ENCODE data around the gene CYP2B6. TPM values are rescaled to one million over a fixed set of nuclear protein-coding genes. Genes with fewer than 3 reads are reported as not detected.
"Not testable (repeated sequence)": the region's sequence is repeated elsewhere in the genome, so short reads cannot be mapped to it uniquely, and the experiment has no call there.

CYP2B6 gene
- total RNA-seq, 1 experiment from 2014 or later: not detected

- CTCF ChIA-PET: no interaction called here
- no peaks in the 10 kb centered on the region for H3K4me1 ChIP-seq (ENCODE audit: insufficient read depth, low read length, poor library complexity, severe bottlenecking)
- BruUV-seq (replicated peaks): no TSS peak
- peaks cover 19% of the 10 kb centered on the region for H3K27me3 ChIP-seq (replicated peaks; ENCODE audit: insufficient read depth, low read depth, low read length, poor library complexity)
- no peak overlapping the region for H3K27ac ChIP-seq (ENCODE audit: low read depth, low read length, poor library complexity, severe bottlenecking)
- no peaks in the 10 kb centered on the region for H3K9me3 ChIP-seq (ENCODE audit: low read depth, low read length, poor library complexity, severe bottlenecking)
- POLR2A ChIA-PET (ENCODE audit: low non-redundant PET): no interaction called here
- no peak for TF ChIP-seq EZH2 (IDR thresholded peaks at IDR 0.05; ENCODE audit: borderline replicate concordance, low read depth, low read length, poor library complexity, severe bottlenecking)
- no peak for TF ChIP-seq CTCF (conservative IDR thresholded peaks at IDR 0.05; ENCODE audit: low read depth, low read length)
- intact Hi-C loops (cut with micrococcal nuclease; ENCODE audit: unreplicated experiment): no loop called here
- no peaks in the 10 kb centered on the region for H3K36me3 ChIP-seq (ENCODE audit: insufficient read depth, low read length, poor library complexity, severe bottlenecking)
- no peak overlapping the region for H3K4me3 ChIP-seq (ENCODE audit: low read depth, low read length, poor library complexity, severe bottlenecking)
- no peak for DNase-seq (ENCODE audit: low spot score)
Observed at GRCh38 chr19:41029524-41030432, 38.7 kb downstream of the CYP2B6 start.

GRCh38 chr19:41030651-41031050 is 39.6 kb downstream of the CYP2B6 start:
- POLR2A ChIA-PET (ENCODE audit: low non-redundant PET): no interaction called here
- H3K4me1 ChIP-seq (ENCODE audit: insufficient read depth, low read length, poor library complexity, severe bottlenecking): no peaks in the 10 kb centered on the region
- H3K27me3 ChIP-seq (replicated peaks; ENCODE audit: insufficient read depth, low read depth, low read length, poor library complexity): peaks cover 19% of the 10 kb centered on the region
- H3K4me3 ChIP-seq (ENCODE audit: low read depth, low read length, poor library complexity, severe bottlenecking): no peak overlapping the region
- CTCF ChIA-PET: no interaction called here
- no peak overlapping the region for H3K27ac ChIP-seq (ENCODE audit: low read depth, low read length, poor library complexity, severe bottlenecking)
- TF ChIP-seq EZH2 (IDR thresholded peaks at IDR 0.05; ENCODE audit: borderline replicate concordance, low read depth, low read length, poor library complexity, severe bottlenecking) (no peak), CTCF (conservative IDR thresholded peaks at IDR 0.05; ENCODE audit: low read depth, low read length) (no peak)
- H3K36me3 ChIP-seq (ENCODE audit: insufficient read depth, low read length, poor library complexity, severe bottlenecking): no peaks in the 10 kb centered on the region
- no peaks in the 10 kb centered on the region for H3K9me3 ChIP-seq (ENCODE audit: low read depth, low read length, poor library complexity, severe bottlenecking)
- intact Hi-C loops (cut with micrococcal nuclease; ENCODE audit: unreplicated experiment): no loop called here
- DNase-seq (ENCODE audit: low spot score): no peak
- no TSS peak for BruUV-seq (replicated peaks)

GRCh38 chr19:41031916-41032315 is 40.8 kb downstream of the CYP2B6 start:
- POLR2A ChIA-PET (ENCODE audit: low non-redundant PET): no interaction called here
- no peaks in the 10 kb centered on the region for H3K36me3 ChIP-seq (ENCODE audit: insufficient read depth, low read length, poor library complexity, severe bottlenecking)
- H3K27me3 ChIP-seq (replicated peaks; ENCODE audit: insufficient read depth, low read depth, low read length, poor library complexity): peaks cover 10% of the 10 kb centered on the region
- BruUV-seq (replicated peaks): no TSS peak
- intact Hi-C loops (cut with micrococcal nuclease; ENCODE audit: unreplicated experiment): no loop called here
- no peak overlapping the region for H3K27ac ChIP-seq (ENCODE audit: low read depth, low read length, poor library complexity, severe bottlenecking)
- no peak for DNase-seq (ENCODE audit: low spot score)
- TF ChIP-seq EZH2 (IDR thresholded peaks at IDR 0.05; ENCODE audit: borderline replicate concordance, low read depth, low read length, poor library complexity, severe bottlenecking) (no peak), CTCF (conservative IDR thresholded peaks at IDR 0.05; ENCODE audit: low read depth, low read length) (no peak)
- H3K4me1 ChIP-seq (ENCODE audit: insufficient read depth, low read length, poor library complexity, severe bottlenecking): no peaks in the 10 kb centered on the region
- H3K9me3 ChIP-seq (ENCODE audit: low read depth, low read length, poor library complexity, severe bottlenecking): no peaks in the 10 kb centered on the region
- CTCF ChIA-PET: no interaction called here
- H3K4me3 ChIP-seq (ENCODE audit: low read depth, low read length, poor library complexity, severe bottlenecking): no peak overlapping the region

- BruUV-seq (replicated peaks); DNase-seq (ENCODE audit: low spot score); H3K36me3 ChIP-seq (ENCODE audit: insufficient read depth, low read length, poor library complexity, severe bottlenecking); H3K9me3 ChIP-seq (ENCODE audit: low read depth, low read length, poor library complexity, severe bottlenecking); POLR2A ChIA-PET (ENCODE audit: low non-redundant PET); H3K27ac ChIP-seq (ENCODE audit: low read depth, low read length, poor library complexity, severe bottlenecking); intact Hi-C loops (cut with micrococcal nuclease; ENCODE audit: unreplicated experiment); CTCF ChIA-PET; H3K4me1 ChIP-seq (ENCODE audit: insufficient read depth, low read length, poor library complexity, severe bottlenecking); H3K27me3 ChIP-seq (replicated peaks; ENCODE audit: insufficient read depth, low read depth, low read length, poor library complexity); H3K4me3 ChIP-seq (ENCODE audit: low read depth, low read length, poor library complexity, severe bottlenecking): not testable (repeated sequence)
Observed at GRCh38 chr19:41033324-41033723, 42.2 kb downstream of the CYP2B6 start.
